OCI-M1 (cell line): Measurements from ENCODE around the gene LRP5.

Experiments
- DNase-seq: peaks from one replicate; lab custom pipeline; 2025; lab: John Stamatoyannopoulos, UW

LRP5 gene

GRCh38 chr11:68309621-68310185 is 2.7 kb upstream of the LRP5 start:
- no peak for DNase-seq

DNA sequence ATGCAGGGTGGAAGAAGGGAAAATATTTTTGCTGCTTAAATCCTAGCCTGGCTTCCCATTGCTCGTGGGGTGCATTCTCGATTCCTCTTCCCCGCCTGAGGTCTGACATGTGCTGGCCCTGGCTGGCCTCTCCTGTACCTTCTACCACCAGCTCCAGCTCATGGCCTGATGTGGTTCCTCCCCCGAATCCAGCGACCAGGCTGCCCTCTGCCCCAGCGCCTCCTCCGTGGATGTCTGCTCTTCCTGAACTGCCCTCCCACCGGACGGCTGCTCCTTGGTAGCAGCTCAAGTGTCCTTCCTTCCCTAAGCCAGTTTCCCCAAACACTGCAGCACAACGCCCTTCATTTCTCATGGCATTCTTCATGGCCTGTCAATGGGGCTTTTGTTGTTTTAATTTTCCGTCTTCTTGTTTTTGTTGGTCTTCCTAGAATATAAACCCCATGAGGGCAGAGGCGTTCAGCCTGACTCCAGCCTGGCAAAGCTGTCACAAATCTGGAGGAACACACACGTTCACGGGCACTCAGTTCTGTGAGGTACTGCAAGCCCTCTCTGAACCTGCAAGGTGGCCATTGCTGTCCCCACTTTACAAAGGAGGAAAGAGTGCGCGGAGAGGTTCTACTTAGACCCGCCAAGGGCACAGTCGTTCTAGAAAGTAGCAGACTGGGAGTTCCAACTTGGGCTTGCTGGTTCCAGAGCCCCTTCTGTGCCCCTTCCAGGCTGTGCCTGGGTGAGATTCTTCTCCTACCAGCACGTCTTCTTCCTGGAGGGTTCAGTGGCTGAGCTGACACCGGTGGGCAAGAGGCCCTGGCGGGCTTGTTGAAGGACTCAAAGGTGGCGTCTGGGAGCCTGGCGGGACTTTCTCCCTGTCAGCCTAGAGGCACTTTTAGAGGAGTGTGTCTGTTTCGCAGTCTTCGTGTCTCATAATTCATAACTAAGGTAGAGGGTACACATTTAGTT is 953 bp upstream of the LRP5 start:
- peak; percentile 64 for DNase-seq

GRCh38 chr11:68312780-68313573 is 586 bp downstream of the LRP5 start:
- DNase-seq = peak; percentile 78

GRCh38 chr11:68313574-68314202 is 1.3 kb downstream of the LRP5 start:
- DNase-seq = peak; percentile 87

- peak; percentile 84 for DNase-seq
These were observed 2.1 kb downstream of the LRP5 start for GRCh38 chr11:68314203-68315170.

DNA sequence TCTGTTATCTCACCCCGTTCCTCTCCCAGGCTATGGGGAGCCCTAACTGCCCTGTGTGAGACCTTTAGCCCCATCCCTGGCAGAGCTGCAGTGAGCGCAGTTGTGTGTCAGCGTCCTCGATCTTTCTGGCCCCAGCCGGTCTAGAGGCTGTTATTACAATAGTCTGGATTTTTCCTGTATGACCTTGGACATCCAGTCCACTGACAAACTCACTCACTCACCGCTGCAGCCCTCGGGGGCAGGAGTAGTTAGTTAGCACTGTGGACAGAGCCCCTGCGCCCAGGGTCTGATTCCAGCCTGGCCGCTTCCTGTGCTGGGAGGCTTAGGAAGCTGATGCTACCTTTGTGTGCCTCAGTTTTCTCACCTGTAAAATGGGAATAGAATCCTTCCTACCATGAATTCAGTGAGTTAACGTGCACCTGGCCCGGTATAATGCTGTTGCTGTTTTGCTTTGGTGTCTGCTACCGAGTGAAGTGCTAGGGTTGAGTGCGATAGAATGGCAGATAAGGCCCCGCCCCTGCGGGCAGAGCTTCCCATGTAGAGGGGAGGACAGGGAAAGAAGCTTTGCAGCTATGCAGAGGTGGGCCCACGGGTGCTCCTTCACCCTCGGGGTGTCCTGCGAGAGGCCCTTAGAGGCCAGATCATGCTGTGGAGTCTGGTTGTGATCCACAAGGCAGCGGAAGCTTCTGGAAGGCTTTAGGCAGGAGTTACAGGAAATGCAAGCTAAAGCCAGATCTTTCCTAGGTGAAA is 3.0 kb downstream of the LRP5 start:
- DNase-seq = no peak

DNA sequence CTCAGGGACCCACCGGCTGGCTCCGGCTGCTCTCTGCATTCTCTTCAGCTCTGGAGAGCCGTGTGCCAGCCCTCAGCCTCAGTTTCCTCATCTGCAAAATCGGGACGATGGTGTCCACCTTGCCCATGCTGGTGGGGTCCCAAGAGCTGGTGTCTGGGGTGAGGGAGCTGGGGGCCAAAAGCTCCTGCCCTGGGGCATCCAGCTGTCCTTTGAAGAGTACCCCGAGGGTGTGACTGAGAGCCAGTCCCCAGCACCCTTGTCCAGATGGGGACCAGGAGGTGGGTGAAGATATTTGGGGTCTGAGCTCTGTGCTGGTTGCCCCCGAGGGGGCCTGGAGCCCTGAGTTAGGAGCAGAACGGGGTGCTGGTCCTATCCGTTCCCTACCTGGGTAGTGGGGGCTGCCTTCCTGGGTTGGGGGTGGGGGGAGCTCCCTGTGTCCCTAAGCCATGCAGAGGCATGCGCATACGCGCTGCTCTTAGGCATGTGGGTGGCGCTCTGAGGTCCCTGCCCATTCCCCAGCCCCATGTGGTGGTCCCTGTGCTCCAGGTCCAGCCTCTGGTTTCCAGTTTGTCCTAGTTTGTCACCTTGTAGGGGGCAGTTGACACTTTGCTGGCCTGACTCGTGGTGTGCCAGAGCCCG is 4.9 kb downstream of the LRP5 start:
- DNase-seq = no peak

DNA sequence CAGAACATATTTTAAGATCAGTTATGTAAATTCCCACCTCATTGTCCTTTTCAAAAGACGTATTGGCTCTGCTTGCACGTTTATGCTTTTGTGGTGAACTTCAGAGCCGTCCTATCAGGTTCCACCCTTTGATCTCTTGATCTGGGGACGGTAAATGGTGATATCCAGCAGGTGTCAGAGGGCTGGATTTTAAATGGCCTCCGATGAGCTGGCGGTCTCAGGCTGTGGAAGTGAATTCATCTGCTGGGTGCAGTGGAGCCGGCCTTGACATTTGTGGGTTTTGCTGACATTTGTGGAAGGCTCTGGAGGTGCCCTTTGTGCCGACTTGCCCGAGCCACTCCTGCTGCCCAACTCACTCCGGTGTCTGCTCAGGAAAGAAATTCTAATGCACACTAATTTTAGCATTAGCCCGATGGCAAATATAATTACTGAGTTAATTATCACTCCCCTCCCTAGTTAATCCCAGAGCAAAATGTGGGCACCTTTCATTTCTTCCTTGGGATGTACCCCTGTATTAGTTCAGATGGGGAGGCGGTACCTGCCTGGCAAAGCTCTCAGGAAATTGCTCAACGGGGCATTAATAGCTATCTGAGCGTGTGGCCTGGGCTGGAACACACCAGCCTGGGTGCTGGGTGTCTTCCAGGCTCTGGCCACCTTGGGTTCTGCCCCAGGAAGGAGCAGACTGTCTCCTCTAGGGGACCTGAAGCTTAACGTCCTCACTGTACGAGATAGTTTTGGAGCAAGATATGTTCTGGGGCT is 9.1 kb downstream of the LRP5 start:
- no peak for DNase-seq

GRCh38 chr11:68322052-68322430 is 9.7 kb downstream of the LRP5 start:
- no peak for DNase-seq

GRCh38 chr11:68324241-68324640 is 11.8 kb downstream of the LRP5 start:
- DNase-seq = no peak

GRCh38 chr11:68324695-68325094 is 12.3 kb downstream of the LRP5 start:
- DNase-seq = no peak

DNA sequence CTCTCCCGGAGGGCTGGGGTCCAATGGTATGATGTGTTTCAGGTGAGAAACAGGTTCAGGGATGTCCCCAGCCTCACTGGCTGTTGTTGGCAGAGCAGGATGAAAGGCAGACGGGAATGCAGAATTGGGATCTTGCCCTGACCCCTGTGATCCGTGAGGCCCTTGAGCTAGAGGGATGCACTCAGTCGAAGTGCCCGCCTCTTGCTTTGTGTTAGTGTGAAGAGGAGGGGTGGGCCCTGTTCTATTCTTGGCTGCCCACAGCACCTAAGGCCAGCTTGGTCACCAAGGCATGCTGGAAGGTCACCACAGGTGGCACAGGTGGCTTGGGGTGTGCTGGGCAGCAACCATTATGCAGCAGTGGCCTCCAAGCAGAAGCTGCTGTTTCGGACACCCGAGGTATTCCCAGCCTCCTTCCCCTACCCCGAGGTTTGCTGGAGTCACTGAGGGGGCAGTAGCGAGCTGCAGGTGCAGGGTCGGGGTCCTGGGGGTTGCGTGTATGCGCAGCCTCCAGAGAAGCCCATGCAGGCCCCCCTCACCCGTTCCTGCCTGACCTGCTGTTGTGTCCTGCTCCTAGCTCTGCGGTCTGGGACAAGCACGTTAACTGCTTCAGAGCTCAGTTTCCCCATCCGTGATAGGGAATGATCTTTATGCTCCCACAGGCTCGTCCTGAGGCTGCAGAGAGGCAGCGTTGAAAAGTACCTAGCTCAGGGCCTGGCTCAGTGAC is 13.0 kb downstream of the LRP5 start:
- DNase-seq = no peak

GRCh38 chr11:68325907-68326220 is 13.5 kb downstream of the LRP5 start:
- DNase-seq = no peak

DNA sequence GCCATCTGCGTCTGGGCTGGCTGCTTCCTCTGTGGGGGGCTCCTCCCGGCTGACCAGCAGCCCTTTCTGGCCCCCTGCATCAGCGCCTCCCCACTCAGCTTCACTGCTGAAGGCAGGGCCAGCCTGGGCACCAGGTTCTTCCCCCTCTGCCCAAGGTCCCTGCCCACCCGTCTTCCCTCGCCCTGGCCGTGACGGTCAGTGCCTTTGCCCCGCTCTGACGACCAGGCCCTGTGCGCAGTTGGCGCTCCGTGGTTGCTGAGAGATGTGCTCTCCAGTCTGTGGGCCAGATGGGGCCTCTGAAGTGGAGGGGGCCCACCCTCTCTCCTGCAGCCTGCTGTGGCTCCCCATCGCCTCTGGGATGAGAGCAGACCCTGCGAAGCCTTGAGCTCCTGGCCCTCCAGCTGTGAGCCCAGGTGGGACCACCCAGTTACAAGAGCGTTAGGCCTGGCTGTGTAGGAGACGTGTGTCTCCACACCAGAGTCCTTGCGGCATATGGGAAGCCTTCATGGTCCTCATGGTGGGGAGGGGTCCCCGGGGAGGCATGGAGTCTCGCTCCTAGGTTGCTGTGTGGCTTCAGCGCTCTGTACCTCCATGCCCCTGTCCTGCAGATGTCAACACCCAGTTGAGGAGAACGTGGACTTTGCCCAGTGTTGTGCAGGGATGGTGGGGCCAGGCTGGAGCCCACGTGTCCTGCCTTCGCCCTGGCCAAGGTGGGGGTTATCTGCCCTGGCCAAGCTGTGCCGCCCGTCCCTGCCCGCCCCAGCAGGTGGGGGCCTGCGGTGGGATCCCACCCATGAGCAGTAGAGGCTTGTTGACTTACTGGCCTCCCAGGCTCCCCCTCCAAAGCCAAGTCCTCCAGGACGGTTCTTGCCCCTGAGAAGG is 14.2 kb downstream of the LRP5 start:
- DNase-seq = no peak

DNA sequence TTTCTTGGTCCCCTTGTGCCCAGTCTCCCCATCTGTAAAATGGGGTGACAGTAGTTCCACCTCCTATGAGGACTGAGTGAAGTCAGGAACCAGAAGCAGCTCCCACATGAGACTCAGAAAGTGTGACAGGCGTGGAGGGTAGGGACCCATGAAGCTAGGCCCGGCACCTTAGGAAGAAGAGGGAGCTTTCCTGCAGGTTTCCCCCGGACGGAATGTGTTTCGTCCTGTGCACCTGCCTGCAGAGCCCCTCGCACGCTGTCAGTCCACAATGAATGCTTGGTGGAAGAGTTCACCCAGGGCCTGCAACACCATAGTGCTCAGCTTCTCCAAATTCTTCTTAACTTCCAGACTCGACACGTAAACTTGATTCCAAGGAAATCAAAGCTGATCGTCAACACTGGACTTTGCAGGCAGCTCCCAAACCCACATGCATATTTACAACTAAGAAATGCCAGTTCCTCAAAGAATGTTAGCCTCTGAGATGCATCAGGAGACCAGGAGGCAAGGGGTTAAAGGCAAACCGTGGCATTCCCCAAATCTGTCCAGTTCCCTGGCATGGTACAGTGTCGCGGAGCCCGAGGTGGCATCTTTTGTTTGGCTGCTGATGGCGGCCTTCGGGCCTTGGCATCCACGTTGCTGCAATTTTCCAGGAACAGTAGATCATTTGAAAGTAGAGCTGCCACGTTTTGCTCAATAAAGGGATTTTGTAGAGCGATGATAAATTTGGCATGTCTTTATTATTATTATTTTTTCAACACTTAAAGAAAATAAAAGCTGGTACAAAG is 15.4 kb downstream of the LRP5 start:
- no peak for DNase-seq

GRCh38 chr11:68328374-68329091 is 16.1 kb downstream of the LRP5 start:
- no peak for DNase-seq
